ENCODE measurements around the gene NFYA. TPM values are rescaled to one million over a fixed set of nuclear protein-coding genes. Genes with fewer than 3 reads are reported as not detected.

NFYA gene
- total RNA-seq, 1 experiment from 2014 or later = 34.7 TPM

DNA sequence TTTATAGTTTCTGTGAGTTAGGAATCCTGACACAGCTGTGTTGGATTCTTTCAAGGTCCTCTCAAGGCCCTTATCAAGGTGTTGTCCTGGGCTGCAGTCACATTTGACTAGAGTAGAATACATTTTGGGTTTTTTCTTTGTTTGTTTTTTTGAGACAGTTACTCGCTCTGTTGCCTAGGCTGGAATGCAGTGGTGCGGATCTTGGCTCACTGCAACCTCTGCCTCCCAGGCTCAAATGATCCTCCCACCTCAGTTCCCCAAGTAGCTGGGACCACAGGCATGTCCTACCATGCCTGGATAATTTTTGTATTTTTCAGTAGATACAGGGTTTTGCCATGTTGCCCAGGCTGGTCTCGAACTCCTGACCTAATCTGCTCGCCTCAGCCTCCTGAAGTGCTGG lies 15.7 kb downstream of the NFYA start:
- ChIA-PET CTCF (no interaction called here), POLR2A (no interaction called here)
- DNase-seq (ENCODE audit: low read depth, low spot score) (no peak), ATAC-seq (no peak)
- Histone ChIP-seq H3K27ac (ENCODE audit: low read length) (no peak overlapping the region), H3K4me3 (ENCODE audit: low read depth in 2 of 2, low read length in 2 of 2) (no peak overlapping the region), H3K4me1 (ENCODE audit: control insufficient read depth, insufficient read depth, low read length) (no peaks in the 10 kb centered on the region), H3K9me3 (ENCODE audit: control insufficient read depth, insufficient read depth, low read depth, low read length) (no peaks in the 10 kb centered on the region), H3K36me3 (ENCODE audit: control insufficient read depth, insufficient read depth, low read length) (peaks cover 41% of the 10 kb centered on the region), H3K27me3 (ENCODE audit: control insufficient read depth, insufficient read depth, low read length) (no peaks in the 10 kb centered on the region)
- TF ChIP-seq SIN3A (IDR thresholded peaks at IDR 0.05; ENCODE audit: borderline replicate concordance, insufficient read depth, low read depth, low read length) = no peak
- TF ChIP-seq POLR2AphosphoS5 (IDR thresholded peaks at IDR 0.05; ENCODE audit: low read depth, low read length) = no peak
- no peak for TF ChIP-seq TCF7L2 (IDR thresholded peaks at IDR 0.05; ENCODE audit: low read depth, low read length)
- TF ChIP-seq, protein P1, sequence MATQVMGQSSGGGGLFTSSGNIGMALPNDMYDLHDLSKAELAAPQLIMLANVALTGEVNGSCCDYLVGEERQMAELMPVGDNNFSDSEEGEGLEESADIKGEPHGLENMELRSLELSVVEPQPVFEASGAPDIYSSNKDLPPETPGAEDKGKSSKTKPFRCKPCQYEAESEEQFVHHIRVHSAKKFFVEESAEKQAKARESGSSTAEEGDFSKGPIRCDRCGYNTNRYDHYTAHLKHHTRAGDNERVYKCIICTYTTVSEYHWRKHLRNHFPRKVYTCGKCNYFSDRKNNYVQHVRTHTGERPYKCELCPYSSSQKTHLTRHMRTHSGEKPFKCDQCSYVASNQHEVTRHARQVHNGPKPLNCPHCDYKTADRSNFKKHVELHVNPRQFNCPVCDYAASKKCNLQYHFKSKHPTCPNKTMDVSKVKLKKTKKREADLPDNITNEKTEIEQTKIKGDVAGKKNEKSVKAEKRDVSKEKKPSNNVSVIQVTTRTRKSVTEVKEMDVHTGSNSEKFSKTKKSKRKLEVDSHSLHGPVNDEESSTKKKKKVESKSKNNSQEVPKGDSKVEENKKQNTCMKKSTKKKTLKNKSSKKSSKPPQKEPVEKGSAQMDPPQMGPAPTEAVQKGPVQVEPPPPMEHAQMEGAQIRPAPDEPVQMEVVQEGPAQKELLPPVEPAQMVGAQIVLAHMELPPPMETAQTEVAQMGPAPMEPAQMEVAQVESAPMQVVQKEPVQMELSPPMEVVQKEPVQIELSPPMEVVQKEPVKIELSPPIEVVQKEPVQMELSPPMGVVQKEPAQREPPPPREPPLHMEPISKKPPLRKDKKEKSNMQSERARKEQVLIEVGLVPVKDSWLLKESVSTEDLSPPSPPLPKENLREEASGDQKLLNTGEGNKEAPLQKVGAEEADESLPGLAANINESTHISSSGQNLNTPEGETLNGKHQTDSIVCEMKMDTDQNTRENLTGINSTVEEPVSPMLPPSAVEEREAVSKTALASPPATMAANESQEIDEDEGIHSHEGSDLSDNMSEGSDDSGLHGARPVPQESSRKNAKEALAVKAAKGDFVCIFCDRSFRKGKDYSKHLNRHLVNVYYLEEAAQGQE (IDR thresholded peaks at IDR 0.05; ENCODE audit: insufficient read depth in 1 of 2, low read depth in 2 of 2, low read length in 1 of 2) = no peak
- no peak for TF ChIP-seq CTCF (IDR thresholded peaks at IDR 0.05)
- no TSS peak for BruUV-seq (replicated peaks)
- intact Hi-C loops (cut with micrococcal nuclease; ENCODE audit: unreplicated experiment) (no loop called here), in situ Hi-C loops (cut with HindIII; ENCODE audit: low pct_unique_long_range_greater_than_20kb, low sequenced_read_pairs) (no loop called here)

DNA sequence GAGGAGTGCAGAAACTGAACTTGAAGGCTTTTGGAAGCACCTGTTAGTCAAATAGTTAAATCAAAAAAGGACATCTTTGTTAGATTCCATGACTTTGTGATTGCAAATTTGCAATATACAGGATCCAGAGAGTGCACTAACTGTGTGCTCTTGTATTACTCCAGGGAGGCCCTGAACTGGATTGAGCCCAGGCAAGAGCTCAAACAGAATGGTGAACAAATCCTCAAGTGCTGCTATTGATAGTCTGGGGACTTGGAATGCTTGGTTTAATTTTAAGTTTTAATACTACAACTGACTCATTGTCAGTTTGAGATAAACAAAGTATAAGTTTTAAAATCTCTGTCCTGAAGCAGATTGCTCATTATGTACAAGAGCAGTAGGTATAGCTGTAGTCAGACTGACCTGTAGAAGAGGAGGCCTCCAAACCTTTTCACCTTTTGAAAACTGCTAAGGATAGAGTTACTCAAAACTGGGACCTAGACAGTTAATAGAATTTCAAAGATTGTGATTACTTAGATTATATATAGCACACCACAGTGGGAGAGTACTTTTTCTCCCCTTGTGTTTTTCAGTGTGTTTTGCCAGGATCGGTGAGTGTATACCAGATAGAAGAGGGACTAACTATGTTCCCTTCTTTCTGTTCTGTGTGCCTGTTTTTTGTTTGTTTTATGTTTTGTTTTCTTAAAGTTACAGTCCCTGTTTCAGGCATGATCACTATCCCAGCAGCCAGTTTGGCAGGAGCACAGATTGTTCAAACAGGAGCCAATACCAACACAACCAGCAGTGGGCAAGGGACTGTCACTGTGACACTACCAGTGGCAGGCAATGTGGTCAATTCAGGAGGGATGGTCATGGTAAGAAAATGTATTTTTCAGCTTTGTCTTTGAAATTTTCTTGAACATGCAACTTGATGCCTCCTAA lies 18.3 kb downstream of the NFYA start:
- no peak overlapping the region for H3K27ac ChIP-seq (ENCODE audit: low read length)
- ChIA-PET POLR2A (no interaction called here), CTCF (interaction anchor here (0.6 to 0.7 kb wide), 3 partner anchors 19 to 268 kb away, joined by 3 read pairs; partner anchors contain the start of gene OARD1)
- ATAC-seq (no peak), DNase-seq (ENCODE audit: low read depth, low spot score) (no peak)
- in situ Hi-C loops (cut with HindIII; ENCODE audit: low pct_unique_long_range_greater_than_20kb, low sequenced_read_pairs) = no loop called here
- no peaks in the 10 kb centered on the region for H3K4me1 ChIP-seq (ENCODE audit: control insufficient read depth, insufficient read depth, low read length)
- no peaks in the 10 kb centered on the region for H3K27me3 ChIP-seq (ENCODE audit: control insufficient read depth, insufficient read depth, low read length)
- TF ChIP-seq CTCF (IDR thresholded peaks at IDR 0.05) (no peak), SIN3A (IDR thresholded peaks at IDR 0.05; ENCODE audit: borderline replicate concordance, insufficient read depth, low read depth, low read length) (no peak), POLR2AphosphoS5 (IDR thresholded peaks at IDR 0.05; ENCODE audit: low read depth, low read length) (no peak), TCF7L2 (IDR thresholded peaks at IDR 0.05; ENCODE audit: low read depth, low read length) (no peak)
- TF ChIP-seq, protein P1 (IDR thresholded peaks at IDR 0.05; ENCODE audit: insufficient read depth in 1 of 2, low read depth in 2 of 2, low read length in 1 of 2) = no peak
- H3K36me3 ChIP-seq (ENCODE audit: control insufficient read depth, insufficient read depth, low read length) = peaks cover 26% of the 10 kb centered on the region
- intact Hi-C loops (cut with micrococcal nuclease; ENCODE audit: unreplicated experiment) = loop anchor here (5.0 to 10.0 kb wide), 2 partner anchors 94 to 226 kb away; no protein-coding TSS in a partner anchor
- BruUV-seq (replicated peaks) = no TSS peak
- no peaks in the 10 kb centered on the region for H3K9me3 ChIP-seq (ENCODE audit: control insufficient read depth, insufficient read depth, low read depth, low read length)
- H3K4me3 ChIP-seq (ENCODE audit: low read depth in 2 of 2, low read length in 2 of 2) = no peak overlapping the region

Measured in Panc1 (cell line).